Stimulated activated CD8-positive, alpha-beta memory T cell treated with anti-CD3 and anti-CD28 coated beads, Interleukin-2, amount 100 ng/mL, for 48 hours (primary cell): ENCODE results near the gene HS3ST4.
"Not testable (repeated sequence)": the region's sequence is repeated elsewhere in the genome, so short reads cannot be mapped to it uniquely, and the experiment has no call there.

Experiments used
- DNase-seq, 2 donors: peaks; one replicate each; pipeline ENCODE4 v3.0.0-alpha.2; 2020; ENCODE audit warnings: low read depth in 2 of 2

The HS3ST4 gene

DNA sequence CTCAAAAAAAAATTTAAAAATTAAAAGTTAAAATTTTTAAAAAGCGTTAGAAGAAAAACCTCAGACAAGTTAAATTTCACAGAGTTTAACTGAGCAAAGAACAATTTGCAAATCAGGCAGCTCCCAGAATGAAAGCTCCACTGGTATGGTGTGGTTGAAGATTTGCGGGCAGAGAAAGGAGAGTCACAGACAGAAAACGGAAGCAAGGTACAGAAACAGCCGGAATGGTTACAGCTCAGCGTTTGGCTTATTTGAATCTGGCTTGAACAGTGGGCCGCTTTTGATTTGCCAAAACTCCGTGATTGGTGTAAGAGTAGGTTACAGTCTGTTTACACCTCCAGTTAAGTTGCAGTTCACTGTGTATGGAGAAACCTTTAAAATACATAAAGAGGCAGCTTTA lies 297.1 kb downstream of the HS3ST4 start:
- DNase-seq, result no peak

GRCh38 chr16:25996052-25996451 lies 304.3 kb downstream of the HS3ST4 start:
- DNase-seq, result no peak

DNA sequence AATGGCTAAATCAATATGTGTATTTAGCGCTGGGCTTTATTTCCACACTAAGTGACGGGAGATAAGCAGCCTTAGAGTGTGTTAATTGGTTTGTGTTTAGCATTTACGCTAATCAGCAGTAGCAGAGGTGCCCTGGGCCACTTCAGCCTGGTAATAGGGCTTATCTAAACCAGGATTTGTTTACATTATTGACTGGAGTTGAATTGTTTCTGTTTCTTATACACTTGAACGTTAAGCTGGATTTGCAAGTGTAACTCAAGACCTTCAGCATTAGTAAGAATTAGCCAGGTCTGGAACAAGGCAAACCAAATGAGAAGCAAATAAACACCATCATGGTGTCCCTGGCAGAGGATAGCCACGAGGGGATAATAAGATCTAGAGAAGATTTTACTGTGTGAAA lies 313.6 kb downstream of the HS3ST4 start:
- no peak for DNase-seq

DNA sequence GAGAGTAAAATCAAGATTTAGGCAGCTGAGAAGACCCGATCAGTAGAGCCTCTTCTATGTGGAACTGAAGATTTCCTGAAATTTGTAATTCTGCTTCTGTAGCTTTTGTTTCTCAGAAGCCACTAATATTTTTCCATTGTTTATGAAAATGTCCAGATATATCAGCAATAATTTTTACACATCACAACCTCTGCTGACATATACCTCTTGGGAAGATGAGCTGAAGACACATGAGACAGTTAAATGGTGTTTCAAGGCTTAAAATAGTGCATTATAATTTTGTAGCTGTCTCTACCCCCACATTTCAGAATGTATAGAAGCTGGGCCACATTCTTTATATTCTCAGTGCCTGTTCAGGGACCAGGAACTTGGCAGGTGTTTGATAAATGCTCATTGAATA lies 320.6 kb downstream of the HS3ST4 start:
- DNase-seq, result no peak

GRCh38 chr16:26015776-26016175 lies 324.0 kb downstream of the HS3ST4 start:
- no peak for DNase-seq

- no peak for DNase-seq
These were observed 325.2 kb downstream of the HS3ST4 start for GRCh38 chr16:26016989-26017388.

GRCh38 chr16:26019381-26020242 lies 327.9 kb downstream of the HS3ST4 start:
- no peak for DNase-seq

DNA sequence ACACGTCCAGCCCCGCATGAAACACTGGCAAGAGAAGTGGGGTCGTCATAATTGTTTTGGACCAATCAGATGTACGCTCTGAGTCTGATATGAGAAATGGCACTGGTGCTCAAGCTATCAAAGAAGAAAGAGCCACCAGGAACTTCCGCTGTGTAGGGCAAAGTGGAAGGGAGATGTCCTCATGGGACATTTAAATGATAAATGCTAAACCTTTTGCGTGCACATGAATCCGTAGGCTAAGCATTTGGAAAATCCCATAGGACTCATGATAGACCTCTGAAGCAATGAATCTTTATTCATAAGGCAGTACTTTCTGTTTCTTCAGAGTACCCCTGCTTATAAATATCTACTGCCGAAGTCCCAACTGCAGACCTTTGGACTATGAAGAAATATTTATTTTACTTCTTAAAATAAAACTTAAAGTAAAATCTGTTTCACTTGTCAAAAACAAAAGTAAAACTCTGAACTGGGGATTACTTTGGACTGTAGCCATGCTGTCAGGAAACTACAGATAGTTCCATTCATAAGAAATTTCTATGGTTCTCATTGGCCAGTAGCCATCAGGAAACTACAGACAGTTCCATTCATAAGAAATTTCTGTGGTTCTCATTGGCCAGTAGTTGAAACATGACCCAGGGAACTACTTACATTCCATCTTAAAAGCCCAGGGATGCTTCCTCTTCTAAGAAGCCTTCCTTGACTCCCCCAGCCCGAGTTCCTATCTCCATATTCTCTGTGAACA lies 335.1 kb downstream of the HS3ST4 start:
- no peak for DNase-seq

GRCh38 chr16:26031286-26031685 lies 339.5 kb downstream of the HS3ST4 start:
- DNase-seq, result no peak

DNA sequence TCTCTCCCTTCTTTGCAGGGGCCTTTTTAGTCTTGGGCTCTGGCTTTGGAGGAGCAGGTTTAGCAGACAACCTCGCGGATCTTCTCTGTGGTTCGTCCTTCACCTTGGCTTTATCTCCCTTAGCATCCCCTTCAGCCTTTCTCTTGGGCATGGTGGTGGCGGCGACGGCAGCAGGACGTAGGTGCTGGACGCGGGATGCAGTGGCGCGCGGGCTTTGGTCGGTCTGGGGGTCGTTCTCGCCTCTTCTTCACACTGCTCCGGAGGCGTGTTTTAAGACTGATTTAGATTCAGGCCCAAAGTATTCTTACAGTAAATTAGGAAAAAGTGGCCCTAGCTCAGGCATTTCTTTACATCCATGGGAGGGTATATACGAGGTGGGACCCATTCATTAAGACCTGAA lies 340.9 kb downstream of the HS3ST4 start:
- not testable (repeated sequence) for DNase-seq

DNA sequence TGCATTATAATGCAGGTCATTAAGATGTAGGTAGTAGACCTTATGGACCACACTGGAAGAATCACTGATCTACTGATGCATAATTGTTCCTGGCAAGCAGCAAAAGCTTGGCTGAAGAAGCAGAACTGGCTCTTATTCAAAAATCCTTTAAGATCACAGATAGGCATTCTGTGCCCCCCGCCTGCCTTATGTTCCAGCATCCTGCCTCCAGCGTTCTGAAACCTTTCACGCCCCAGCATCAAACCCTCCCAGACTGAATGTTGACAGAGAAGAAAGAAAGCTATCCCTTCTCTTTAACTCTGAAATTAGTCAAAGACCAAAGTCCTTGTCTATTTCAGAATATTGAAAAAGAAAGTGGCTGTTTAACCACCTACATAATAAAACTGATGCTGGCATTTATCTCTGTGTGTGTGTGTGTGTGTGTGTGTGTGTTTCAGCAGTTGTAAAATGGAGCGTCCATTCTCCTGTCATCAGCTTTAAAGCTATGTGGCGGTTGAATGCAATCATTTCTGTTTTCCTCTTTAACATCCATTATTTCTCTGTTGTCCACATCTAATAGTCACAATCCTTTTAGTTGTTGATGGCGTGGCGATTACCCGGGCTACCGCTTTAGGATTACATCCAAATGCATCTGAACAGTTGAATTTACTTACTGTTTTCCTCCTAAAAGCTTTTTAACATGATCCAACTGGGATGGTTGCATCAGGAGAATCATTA lies 350.4 kb downstream of the HS3ST4 start:
- DNase-seq, result no peak

GRCh38 chr16:26050472-26050871 lies 358.7 kb downstream of the HS3ST4 start:
- DNase-seq, result no peak

DNA sequence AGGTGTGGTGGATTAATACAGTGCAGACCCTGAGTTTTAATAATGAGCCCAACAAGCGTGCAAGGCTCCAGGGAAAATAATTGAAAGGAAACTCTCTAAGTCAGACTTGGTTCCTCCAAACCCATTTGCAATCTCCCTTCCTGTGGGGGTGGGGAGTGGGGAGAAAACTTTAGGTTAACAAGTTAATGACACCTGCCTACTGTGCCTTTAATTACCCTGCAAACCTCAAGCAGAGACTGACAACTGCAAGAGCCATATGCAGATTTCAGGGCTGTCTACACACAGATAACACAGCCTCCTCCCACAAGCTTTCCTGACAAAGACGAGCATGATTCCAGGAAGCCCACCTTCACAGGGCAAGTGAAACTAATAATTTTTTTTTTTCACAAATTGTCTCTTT lies 359.3 kb downstream of the HS3ST4 start:
- DNase-seq, result no peak

- DNase-seq, result no peak
These were observed 362.1 kb downstream of the HS3ST4 start for GRCh38 chr16:26053889-26054288.

DNA sequence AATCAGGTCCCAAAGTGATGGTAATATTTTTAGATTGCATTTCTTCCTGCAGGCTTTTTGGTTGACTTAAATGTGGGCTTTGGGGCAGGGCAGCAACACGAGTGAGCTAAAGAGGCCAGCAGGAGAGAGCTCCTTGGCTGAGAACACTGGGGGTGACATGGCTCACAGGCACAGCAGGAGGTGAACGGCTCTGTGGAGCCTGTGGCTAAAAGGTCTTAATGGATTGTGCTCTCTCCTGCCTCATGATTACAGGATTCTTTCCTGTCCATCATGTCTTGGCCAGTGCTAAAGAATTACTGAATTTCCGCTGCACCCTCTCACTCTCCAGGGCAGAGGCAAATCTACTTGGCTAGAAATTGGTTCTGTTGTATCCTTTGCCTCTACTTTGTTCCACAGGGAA lies 366.6 kb downstream of the HS3ST4 start:
- no peak for DNase-seq

- DNase-seq, result no peak
These were observed 378.7 kb downstream of the HS3ST4 start for GRCh38 chr16:26070302-26071100.

DNA sequence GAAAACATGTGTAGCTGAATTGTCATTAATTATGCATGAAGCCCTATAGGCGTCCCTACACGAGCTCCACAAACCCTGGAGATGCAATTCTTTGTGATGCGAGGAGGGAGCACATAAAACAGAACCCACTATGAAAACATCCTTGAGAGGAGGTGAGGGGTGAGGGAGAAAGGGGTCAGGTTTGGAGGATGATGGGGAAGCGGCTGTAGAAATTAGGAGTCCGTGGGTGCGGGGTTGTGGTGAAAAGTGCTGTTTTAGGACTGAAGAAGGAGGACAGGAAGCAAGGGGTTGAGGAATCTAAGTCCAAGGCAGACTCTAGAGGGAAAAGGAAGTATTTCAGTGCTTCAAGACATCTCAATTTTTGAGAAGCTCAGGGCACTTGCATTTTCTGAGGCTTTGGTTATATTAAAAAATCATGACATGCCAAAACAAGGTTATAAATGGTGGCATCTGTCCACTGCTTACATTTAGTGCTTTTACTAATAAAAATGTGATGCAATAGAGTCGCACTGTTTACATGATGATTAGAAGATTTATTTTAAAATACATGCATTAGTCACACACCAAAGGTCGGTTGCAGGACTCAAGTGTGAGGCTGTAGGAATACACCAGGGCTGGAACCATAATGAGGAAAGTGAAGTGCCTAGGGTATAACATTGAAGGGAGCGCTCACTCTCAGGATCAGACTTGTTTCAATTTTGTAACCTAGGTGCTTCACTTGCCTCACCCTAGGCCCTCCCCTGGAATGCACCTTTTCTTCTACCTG lies 379.5 kb downstream of the HS3ST4 start:
- no peak for DNase-seq

DNA sequence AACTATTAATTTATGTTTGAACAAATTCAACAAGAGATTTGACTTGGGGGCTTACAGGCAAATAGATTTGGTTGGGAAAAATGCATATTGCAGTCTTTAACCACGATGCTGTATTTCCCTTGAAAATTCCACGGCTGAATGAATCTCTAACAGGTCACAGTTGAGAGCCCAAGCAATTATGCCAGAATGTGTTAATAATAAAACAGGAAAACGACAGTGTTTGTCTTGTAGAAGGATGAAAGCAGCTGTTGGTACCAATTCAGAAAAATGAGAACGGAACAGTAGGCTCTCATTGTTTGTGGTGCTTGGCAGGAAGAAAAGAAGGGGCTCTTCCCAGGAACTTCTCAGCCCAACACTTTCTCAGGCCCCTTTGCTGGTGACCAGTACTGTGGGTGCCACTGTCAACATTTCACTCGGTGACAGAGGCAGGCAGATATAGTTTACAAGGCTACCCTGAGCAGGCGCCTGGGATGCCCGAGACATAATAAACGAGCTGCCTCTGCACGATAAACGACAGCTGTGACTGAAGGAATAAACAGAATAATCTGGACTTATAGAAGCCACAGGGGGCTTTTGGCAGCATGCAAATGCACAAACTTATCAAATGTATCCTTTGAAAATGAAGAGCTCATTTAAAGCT lies 387.1 kb downstream of the HS3ST4 start:
- no peak for DNase-seq

- DNase-seq, result no peak
These were observed 395.3 kb downstream of the HS3ST4 start for GRCh38 chr16:26087091-26087490.

- no peak for DNase-seq
These were observed 399.8 kb downstream of the HS3ST4 start for GRCh38 chr16:26091511-26091910.
